Embryonic facial prominence (tissue), 1 donor: ENCODE measurements around the gene UNC5B.

Experiments used
- DNase-seq: peaks from one replicate; pipeline ENCODE4 v3.0.0-alpha.2; 2016; ENCODE audit errors: extremely low spot score

UNC5B gene

DNA sequence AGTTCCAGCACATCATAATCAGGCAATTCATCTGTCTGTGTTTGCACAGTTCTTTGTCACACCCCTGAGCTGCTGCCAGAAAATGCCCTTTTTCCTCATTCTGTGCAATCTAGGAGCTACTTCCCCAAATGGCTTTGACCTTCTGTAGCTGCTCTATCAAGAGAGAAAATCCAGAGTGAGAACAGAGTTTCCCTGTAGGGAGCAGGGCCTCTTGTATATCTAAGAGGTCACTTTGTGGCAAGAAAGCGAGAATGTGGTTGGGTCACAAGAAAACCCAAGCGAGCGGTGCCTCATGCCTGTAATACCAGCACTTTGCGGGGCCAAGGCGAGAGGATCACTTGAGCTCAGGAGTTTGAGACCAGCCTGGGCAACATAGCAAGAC, 131.0 kb downstream of the UNC5B start:
- DNase-seq: no peak

- DNase-seq: no peak
Observed at GRCh38 chr10:71344154-71344925, 132.0 kb downstream of the UNC5B start.

GRCh38 chr10:71344993-71345480, 132.7 kb downstream of the UNC5B start:
- no peak for DNase-seq

GRCh38 chr10:71345694-71346093, 133.3 kb downstream of the UNC5B start:
- no peak for DNase-seq

DNA sequence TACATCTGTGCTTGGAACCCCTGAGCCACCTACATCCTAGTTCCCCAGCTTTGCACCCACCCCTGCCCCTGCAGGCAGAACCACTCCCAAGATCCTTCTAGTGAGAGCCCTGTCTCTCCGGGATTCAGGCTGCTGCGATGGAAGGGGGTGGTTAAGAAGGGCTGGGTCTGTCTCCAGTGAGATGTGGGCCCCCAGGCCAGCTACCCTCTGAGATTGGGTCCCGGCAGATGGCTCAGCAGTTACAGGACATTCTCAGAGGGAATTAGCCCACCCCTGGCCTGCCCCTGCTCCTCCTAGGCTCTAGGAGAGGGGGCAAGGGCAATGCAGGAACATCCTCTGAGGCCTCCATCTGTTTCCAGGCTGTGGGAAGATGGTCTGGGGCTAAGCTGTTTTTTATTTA, 134.4 kb downstream of the UNC5B start:
- no peak for DNase-seq

DNA sequence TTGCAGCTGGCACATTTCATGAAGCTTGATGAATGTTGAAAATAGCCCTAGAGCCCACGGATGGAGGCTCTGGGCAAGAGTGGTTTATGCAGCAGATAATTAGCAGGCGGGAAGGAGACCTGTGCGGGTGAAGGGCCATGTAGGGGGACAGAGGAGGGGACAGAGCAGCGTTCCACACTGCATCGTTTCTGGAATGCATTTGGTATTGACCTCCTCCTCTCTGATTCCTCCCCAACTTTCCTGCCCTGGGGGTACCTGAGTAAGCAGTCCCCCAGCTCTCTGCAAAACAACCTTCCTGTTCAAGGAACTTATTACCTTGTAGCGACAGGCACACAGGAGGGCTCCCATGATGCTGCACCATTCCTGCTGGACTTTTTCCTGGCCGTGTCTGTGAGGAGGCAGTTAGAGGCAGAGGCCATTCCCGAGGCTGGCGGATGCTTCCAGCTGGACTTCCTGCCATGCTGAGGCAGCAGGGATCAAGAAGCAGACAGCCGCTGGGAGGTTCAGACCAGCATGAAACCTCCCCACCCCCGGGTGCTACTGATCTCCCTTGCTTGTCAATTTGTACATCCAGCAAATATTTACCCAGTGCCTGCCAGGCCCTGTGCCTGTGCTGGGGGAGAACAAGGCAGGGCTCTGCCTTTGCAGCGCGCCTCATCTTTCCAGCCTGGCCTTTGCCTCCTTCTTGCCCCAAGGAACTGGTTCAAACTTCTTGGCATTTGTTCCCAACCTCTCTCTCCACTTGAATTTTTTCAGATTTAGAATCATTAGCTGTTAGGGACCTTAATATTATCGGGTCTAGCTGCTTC, 135.4 kb downstream of the UNC5B start:
- DNase-seq: no peak

DNA sequence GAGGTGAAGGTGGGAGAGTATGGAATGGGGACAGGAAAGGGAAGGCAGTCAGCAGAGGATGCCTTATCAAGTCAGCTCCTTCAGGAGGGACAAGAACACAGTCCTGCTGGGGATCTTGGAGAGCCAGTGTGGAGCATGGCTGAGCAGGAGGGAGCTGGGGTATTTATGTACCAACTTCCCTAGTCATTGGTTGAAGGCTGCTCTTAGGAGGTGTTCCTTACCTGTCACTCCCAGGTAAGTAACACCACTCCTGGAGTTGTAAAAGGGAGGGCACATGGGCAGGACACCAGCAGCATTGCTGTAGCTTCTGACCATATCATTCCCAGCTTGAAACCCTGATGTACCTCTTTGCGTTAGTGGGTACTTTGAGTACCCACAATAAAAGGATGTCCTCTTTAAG, 136.5 kb downstream of the UNC5B start:
- no peak for DNase-seq

DNA sequence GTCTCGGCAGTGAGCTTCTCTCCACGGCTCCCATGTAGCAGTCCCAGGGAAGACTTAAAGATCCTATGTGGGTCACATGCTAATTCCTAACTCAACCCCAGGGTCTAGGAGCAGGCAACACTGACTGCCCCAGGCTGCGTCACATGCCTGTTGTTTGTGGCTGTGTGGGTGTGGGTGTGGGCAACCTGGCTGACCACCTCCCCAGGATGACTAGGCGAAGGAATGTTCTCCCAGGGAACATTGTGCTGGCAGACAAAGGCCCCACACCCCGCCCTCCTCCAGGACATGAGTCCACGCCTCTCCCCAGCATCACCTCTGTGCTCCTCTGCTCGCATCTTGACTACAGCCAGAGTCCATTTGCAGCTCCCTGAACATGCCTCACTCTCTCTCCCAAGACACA, 137.0 kb downstream of the UNC5B start:
- no peak for DNase-seq

DNA sequence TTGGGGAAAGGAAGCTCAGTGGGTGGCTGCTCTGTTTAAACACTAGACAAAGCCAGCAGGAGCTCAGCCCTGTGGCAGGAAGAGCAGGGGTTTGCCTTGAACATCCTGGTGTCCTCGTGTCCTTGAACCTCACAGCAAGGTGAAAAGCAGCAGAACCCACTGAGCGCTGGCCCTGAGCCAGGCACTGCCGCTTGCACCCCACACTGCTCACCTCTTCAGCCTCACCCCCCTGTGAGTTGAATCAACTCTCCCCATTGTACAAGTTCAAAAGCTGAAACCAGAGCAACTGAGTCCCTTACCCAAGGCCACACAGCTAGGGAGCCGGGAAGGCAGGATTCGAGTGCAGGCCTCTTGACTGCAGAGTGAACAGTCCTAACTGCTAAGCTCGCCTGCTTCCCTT, 138.7 kb downstream of the UNC5B start:
- no peak for DNase-seq

DNA sequence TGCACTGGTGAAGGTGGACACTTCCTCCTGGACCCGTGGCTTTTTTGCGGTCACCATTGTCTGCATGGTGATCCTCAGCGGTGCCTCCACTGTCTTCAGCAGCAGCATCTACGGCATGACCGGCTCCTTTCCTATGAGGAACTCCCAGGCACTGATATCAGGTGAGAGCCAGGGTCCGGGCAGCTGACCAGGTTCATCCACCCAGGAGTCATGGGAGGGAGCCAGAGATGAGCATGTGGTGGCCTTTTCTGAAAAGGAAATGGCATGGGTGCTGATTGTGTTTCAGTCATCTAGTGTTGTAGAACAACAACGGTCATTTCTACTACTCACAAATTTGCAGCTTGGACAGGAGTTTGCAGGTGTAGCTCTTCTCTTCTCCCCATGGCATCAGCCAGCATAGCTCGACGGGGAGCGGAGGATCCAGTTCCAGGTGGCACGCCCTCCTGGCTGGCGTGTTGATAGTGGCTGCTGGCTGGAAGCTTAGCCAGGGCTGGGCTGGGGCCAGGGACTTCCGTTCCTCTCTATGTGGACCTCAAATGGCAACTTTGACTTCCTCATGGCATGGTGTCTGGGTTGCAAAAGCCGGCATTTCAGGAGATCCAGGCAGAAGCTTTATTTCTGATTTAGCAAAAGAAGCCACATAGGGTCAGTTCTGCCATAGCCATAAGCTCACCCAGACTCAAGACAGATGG, 139.4 kb downstream of the UNC5B start:
- no peak for DNase-seq
